HepG2 (cell line): ENCODE results near the gene UTS2R. TPM values are rescaled to one million over a fixed set of nuclear protein-coding genes. Genes with fewer than 3 reads are reported as not detected.

Source experiments
- E2F2 ChIP-seq: sonication (generic); formaldehyde crosslinking; IDR thresholded peaks from 2 replicates; pipeline ENCODE4 v1.4.0; 2020; ENCODE audit warnings: missing genetic modification reagents, borderline replicate concordance
- ELF1 ChIP-seq: sonication (generic); formaldehyde crosslinking; IDR thresholded peaks from 2 replicates; pipeline ENCODE4 v1.4.0; 2020; ENCODE audit warnings: missing genetic modification reagents
- ELF3 ChIP-seq: IDR thresholded peaks from 2 replicates; pipeline ENCODE4 v1.6.1; 2016; ENCODE audit warnings: missing genetic modification reagents, missing compliant biosample characterization
- HNRNPLL ChIP-seq: fragments of 200-400 bp; formaldehyde crosslinking; IDR thresholded peaks from 2 replicates; pipeline ENCODE4 v1.6.1; 2017; ENCODE audit warnings: mild to moderate bottlenecking, low read depth, low read length; ENCODE audit not compliant: poor library complexity, severe bottlenecking
- LCORL ChIP-seq, 2 experiments: fragments of 450-650 bp in 1 of 2; sonication (generic) in 1 of 2; formaldehyde crosslinking in 1 of 2; IDR thresholded peaks; 2 replicates each; pipeline versions ENCODE4 v1.5.0 to v1.6.1; 2017 to 2020; ENCODE audit warnings: antibody characterized with exemption in 1 of 2, missing genetic modification reagents in 1 of 2
- MBD4 ChIP-seq: IDR thresholded peaks from 2 replicates; pipeline ENCODE4 v1.6.1; 2012; ENCODE audit warnings: low read length, inconsistent platforms, borderline replicate concordance
- MLLT10 ChIP-seq: sonication (generic); formaldehyde crosslinking; IDR thresholded peaks from 2 replicates; pipeline ENCODE4 v1.4.0; 2020; ENCODE audit warnings: missing genetic modification reagents
- PAWR ChIP-seq: sonication (generic); formaldehyde crosslinking; IDR thresholded peaks from 2 replicates; pipeline ENCODE4 v1.4.0; 2020; ENCODE audit warnings: missing genetic modification reagents, mild to moderate bottlenecking, borderline replicate concordance
- POGZ ChIP-seq: sonication (generic); formaldehyde crosslinking; IDR thresholded peaks from 2 replicates; pipeline ENCODE4 v1.4.0; 2020; ENCODE audit warnings: mild to moderate bottlenecking, missing genetic modification reagents
- PRMT3 ChIP-seq: sonication (generic); formaldehyde crosslinking; IDR thresholded peaks from 2 replicates; pipeline ENCODE4 v1.8.1; 2022; ENCODE audit warnings: low read depth, mild to moderate bottlenecking, moderate library complexity, missing genetic modification reagents, borderline replicate concordance
- TBX3 ChIP-seq: fragments of 450-650 bp; IDR thresholded peaks from 2 replicates; pipeline ENCODE4 v1.6.1; 2017; ENCODE audit warnings: antibody characterized with exemption, mild to moderate bottlenecking, inconsistent platforms, borderline replicate concordance
- TEAD2 ChIP-seq: sonication (generic); formaldehyde crosslinking; IDR thresholded peaks from 2 replicates; pipeline ENCODE4 v1.9.0; 2021; ENCODE audit warnings: missing genetic modification reagents
- TERF1 ChIP-seq: sonication (generic); formaldehyde crosslinking; IDR thresholded peaks from 2 replicates; pipeline ENCODE4 v1.8.0; 2022; ENCODE audit warnings: mild to moderate bottlenecking, missing genetic modification reagents, moderate library complexity
- TGIF2 ChIP-seq: IDR thresholded peaks from 2 replicates; pipeline ENCODE4 v1.6.1; 2016; ENCODE audit warnings: control low read depth, missing compliant biosample characterization
- ZFYVE20 ChIP-seq: sonication (generic); formaldehyde crosslinking; IDR thresholded peaks from 2 replicates; pipeline ENCODE4 v1.8.0; 2023; ENCODE audit warnings: low read depth, mild to moderate bottlenecking, moderate library complexity, missing genetic modification reagents, borderline replicate concordance
- ZNF230 ChIP-seq: sonication (generic); formaldehyde crosslinking; IDR thresholded peaks from 2 replicates; pipeline ENCODE4 v1.4.0; 2020; ENCODE audit warnings: mild to moderate bottlenecking, missing genetic modification reagents
- ZNF256 ChIP-seq: sonication (generic); formaldehyde crosslinking; conservative IDR thresholded peaks from 2 replicates; pipeline ENCODE4 v1.4.0; 2020; ENCODE audit warnings: missing genetic modification reagents
- ZNF274 ChIP-seq: sonication (generic); formaldehyde crosslinking; IDR thresholded peaks from 2 replicates; pipeline ENCODE4 v1.5.1; 2020; ENCODE audit warnings: mild to moderate bottlenecking, missing genetic modification reagents
- ZNF329 ChIP-seq: sonication (generic); formaldehyde crosslinking; IDR thresholded peaks from 2 replicates; pipeline ENCODE4 v1.9.0; 2021; ENCODE audit warnings: low read depth, mild to moderate bottlenecking, missing genetic modification reagents
- ZNF441 ChIP-seq: sonication (generic); formaldehyde crosslinking; IDR thresholded peaks from 2 replicates; pipeline ENCODE4 v1.7.0; 2021; ENCODE audit warnings: missing genetic modification reagents, borderline replicate concordance
- ZNF691 ChIP-seq: sonication (generic); formaldehyde crosslinking; IDR thresholded peaks from 2 replicates; pipeline ENCODE4 v1.4.0; 2020; ENCODE audit warnings: missing genetic modification reagents, low read depth, mild to moderate bottlenecking, borderline replicate concordance
- ZNF703 ChIP-seq: sonication (generic); formaldehyde crosslinking; IDR thresholded peaks from 2 replicates; pipeline ENCODE4 v1.5.1; 2020; ENCODE audit warnings: missing genetic modification reagents, mild to moderate bottlenecking, moderate library complexity, borderline replicate concordance
- polyA plus RNA-seq, 8 experiments: library from polyadenylated mRNA; depleted of rRNA in 3 of 8; stranded (reverse) in 7 of 8; unstranded in 1 of 8; fragments of >200 nt; fragmentation: Illumina TruSeq in 4 of 8; extraction: Trizol in 4 of 8; gene quantifications; 2 replicates each; pipeline versions ENCODE4 v1.2.1 to v1.2.3, GENCODE V29; 2011 to 2016; ENCODE audit warnings: low read depth in 4 of 8, missing spikeins in 1 of 8, mixed read lengths in 1 of 8; ENCODE audit not compliant: insufficient read depth in 1 of 8
- total RNA-seq, 5 experiments: library from RNA; depleted of rRNA; stranded (reverse); fragments of >200 nt; fragmentation: Illumina TruSeq; extraction: Trizol; gene quantifications; 2 replicates each; pipeline ENCODE4 v1.2.3, GENCODE V29; 2016; ENCODE audit warnings: low read depth in 1 of 5

The UTS2R gene
- total and polyA plus RNA-seq, 2 of the 13 experiments (the other 11 are each of a cell fraction or from before 2014, with no cell fraction given): 0.13 to 0.15 TPM

GRCh38 chr17:82325286-82326180 lies 46.0 kb upstream of the UTS2R start (continued):
- TF ChIP-seq E2F2 (no peak), TBX3 (no peak), ZNF256 (CRISPR knock-in tag) (no peak; the same call in 1 of the 2 replicates), TGIF2 (CRISPR knock-in tag) (peak; percentile 73; the same call in 1 of the 2 replicates), HNRNPLL (no peak), ELF3 (CRISPR knock-in tag) (peak; percentile 49), PAWR (CRISPR knock-in tag) (peak; percentile 88; the same call in 1 of the 2 replicates), MLLT10 (CRISPR knock-in tag) (no peak), TEAD2 (CRISPR knock-in tag) (no peak), MBD4 (no peak), PRMT3 (CRISPR knock-in tag) (no peak), ZNF329 (CRISPR knock-in tag) (no peak), ZNF691 (CRISPR knock-in tag) (peak; percentile 96), POGZ (no peak), ZNF274 (peak; percentile 80; the same call in 1 of the 2 replicates), TERF1 (CRISPR knock-in tag) (no peak), ZNF230 (peak; percentile 96), ZNF703 (CRISPR knock-in tag) (peak; percentile 83), ELF1 (CRISPR knock-in tag) (peak; percentile 9), LCORL (IDR thresholded peaks at IDR 0.05) (no peak), LCORL (CRISPR knock-in tag; IDR thresholded peaks at IDR 0.05) (peak; percentile 96), ZFYVE20 (CRISPR knock-in tag) (no peak), ZNF441 (CRISPR knock-in tag) (no peak; the same call in 1 of the 2 replicates)
